Tibial artery (tissue), 4 donors: ENCODE measurements around the gene KLHL40.

Source experiments
- DNase-seq, 2 donors: peaks; one replicate each; pipeline ENCODE4 v3.0.0-alpha.2; 2019
- H3K27ac ChIP-seq, 2 donors: fragments of 200-600 bp; sonication (generic) in 1 of 2; 1 replicate in 1 of 2; 2 replicates in 1 of 2; pipeline ENCODE4 v1.5.1; 2018 to 2019; ENCODE audit warnings: mild to moderate bottlenecking in 1 of 2
- H3K27me3 ChIP-seq, 2 donors: fragments of 200-600 bp; sonication (generic) in 1 of 2; one replicate each; pipeline versions ENCODE4 v1.5.1 to v1.6.0; 2016 to 2019
- H3K36me3 ChIP-seq, 3 donors: fragments of 200-600 bp; sonication (generic) in 2 of 3; one replicate each; pipeline ENCODE4 v1.5.1; 2016 to 2019; ENCODE audit warnings: mild to moderate bottlenecking in 2 of 3
- H3K4me1 ChIP-seq, 4 donors: fragments of 200-600 bp; sonication (generic) in 2 of 4; 1 replicate in 3 of 4; 2 replicates in 1 of 4; pipeline ENCODE4 v1.5.1; 2016 to 2019
- H3K4me3 ChIP-seq, 2 donors: fragments of 200-600 bp; sonication (generic) in 1 of 2; 1 replicate in 1 of 2; 2 replicates in 1 of 2; pipeline ENCODE4 v1.5.1; 2018 to 2019; ENCODE audit warnings: mild to moderate bottlenecking in 2 of 2
- H3K9me3 ChIP-seq, 3 donors: fragments of 200-600 bp; sonication (generic) in 1 of 3; one replicate each; pipeline ENCODE4 v1.5.1; 2016 to 2019
- CTCF ChIP-seq, 2 experiments: fragments of 200-600 bp in 1 of 2; fragments of 450-650 bp in 1 of 2; IDR thresholded peaks; one replicate each; pipeline ENCODE4 v1.5.1; 2017 to 2019; ENCODE audit warnings: antibody characterized with exemption in 2 of 2, mild to moderate bottlenecking in 1 of 2, moderate library complexity in 1 of 2
- intact Hi-C: fragments of 100-400 bp; cut with DNase I; formaldehyde crosslinking; loops from one replicate; pipeline ENCODE4 v1.15.0; 2023; ENCODE audit warnings: low total_unique reads

The KLHL40 gene

GRCh38 chr3:42714171-42714852, 29.0 kb downstream of the KLHL40 start:
- intact Hi-C loops = no loop called here
- Histone ChIP-seq H3K4me1 (no peaks in the 10 kb centered on the region), H3K36me3 (no peaks in the 10 kb centered on the region), H3K27ac (no peak overlapping the region), H3K27me3 (no peaks in the 10 kb centered on the region), H3K4me3 (no peak overlapping the region), H3K9me3 (no peaks in the 10 kb centered on the region)
- TF ChIP-seq CTCF (IDR thresholded peaks at IDR 0.05) = no peak
- DNase-seq = no peak

- H3K4me1 ChIP-seq = peaks cover 0 to 16% (median 4%) of the 10 kb centered on the region in 4 donors
- TF ChIP-seq CTCF (IDR thresholded peaks at IDR 0.05) = no peak
- H3K4me3 ChIP-seq = no peak overlapping the region
- no peaks in the 10 kb centered on the region for H3K9me3 ChIP-seq
- intact Hi-C loops = no loop called here
- H3K27me3 ChIP-seq = no peaks in the 10 kb centered on the region
- H3K36me3 ChIP-seq = no peaks in the 10 kb centered on the region
- no peak overlapping the region for H3K27ac ChIP-seq
- DNase-seq = no peak
These were observed 32.0 kb downstream of the KLHL40 start for GRCh38 chr3:42717306-42717705.

- no peak for TF ChIP-seq CTCF (IDR thresholded peaks at IDR 0.05)
- no peak overlapping the region for H3K27ac ChIP-seq
- DNase-seq = no peak
- peaks cover 0 to 22% (median 5%) of the 10 kb centered on the region in 4 donors for H3K4me1 ChIP-seq
- H3K36me3 ChIP-seq = no peaks in the 10 kb centered on the region
- H3K27me3 ChIP-seq = no peaks in the 10 kb centered on the region
- H3K4me3 ChIP-seq = no peak overlapping the region
- intact Hi-C loops = no loop called here
- no peaks in the 10 kb centered on the region for H3K9me3 ChIP-seq
These were observed 33.0 kb downstream of the KLHL40 start for GRCh38 chr3:42718338-42718737.

GRCh38 chr3:42719002-42719401, 33.7 kb downstream of the KLHL40 start:
- Histone ChIP-seq H3K27me3 (no peaks in the 10 kb centered on the region), H3K36me3 (no peaks in the 10 kb centered on the region), H3K9me3 (no peaks in the 10 kb centered on the region), H3K4me3 (no peak overlapping the region), H3K27ac (no peak overlapping the region), H3K4me1 (peaks cover 0 to 22% (median 5%) of the 10 kb centered on the region in 4 donors)
- intact Hi-C loops = no loop called here
- TF ChIP-seq CTCF (IDR thresholded peaks at IDR 0.05) = no peak
- DNase-seq = no peak

GRCh38 chr3:42720126-42720525, 34.8 kb downstream of the KLHL40 start:
- Histone ChIP-seq H3K9me3 (no peaks in the 10 kb centered on the region), H3K4me3 (no peak overlapping the region), H3K36me3 (no peaks in the 10 kb centered on the region), H3K4me1 (peaks cover 0 to 22% (median 5%) of the 10 kb centered on the region in 4 donors), H3K27ac (no peak overlapping the region), H3K27me3 (no peaks in the 10 kb centered on the region)
- intact Hi-C loops = no loop called here
- no peak for DNase-seq
- TF ChIP-seq CTCF (IDR thresholded peaks at IDR 0.05) = no peak
